Loucy (cell line): ENCODE results near the gene ATXN2.

ENCODE experiments used
- CTCF ChIP-seq: fragments of 200-600 bp; sonication (generic); conservative IDR thresholded peaks from 2 replicates; pipeline ENCODE4 v1.5.1; 2014; ENCODE audit warnings: mild to moderate bottlenecking, antibody characterized with exemption, low read length
- EZH2phosphoT487 ChIP-seq: fragments of 200-600 bp; IDR thresholded peaks from 2 replicates; pipeline ENCODE4 v1.6.1; 2018; ENCODE audit warnings: antibody characterized with exemption, mild to moderate bottlenecking, moderate library complexity, borderline replicate concordance

DNA sequence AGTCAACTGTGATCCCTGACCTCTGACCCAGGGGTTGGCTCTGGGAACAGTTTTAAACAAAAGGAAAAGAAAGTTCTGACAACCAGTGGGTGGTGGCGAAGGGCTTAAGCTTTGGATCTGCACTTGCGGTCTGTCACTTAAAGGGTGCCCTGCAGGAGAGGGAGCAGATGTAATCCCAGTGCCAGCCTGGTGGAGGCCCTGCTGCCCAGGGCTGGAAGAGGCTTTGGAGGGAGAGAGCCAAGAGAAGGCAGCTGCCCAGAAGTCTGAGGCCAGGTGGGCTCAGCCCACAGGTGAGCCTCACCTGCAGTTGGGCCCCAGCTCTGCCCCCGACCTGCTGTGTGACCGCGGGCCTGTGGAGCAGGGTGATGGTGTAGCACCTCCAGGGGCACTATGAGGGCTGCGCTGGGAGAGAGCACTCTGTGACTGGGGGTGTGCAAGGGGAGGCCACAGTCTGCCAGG is 174.3 kb downstream of the ATXN2 start:
- TF ChIP-seq CTCF, result peak; percentile 32
- no peak for TF ChIP-seq EZH2phosphoT487
